HUES6 (cell line): ENCODE measurements around the gene KRTAP10-11.
"Not testable (repeated sequence)": the region's sequence is repeated elsewhere in the genome, so short reads cannot be mapped to it uniquely, and the experiment has no call there.

Source experiments
- H3K27ac ChIP-seq: 2 replicates; pipeline ENCODE4 v1.7.0; 2013; ENCODE audit warnings: low read depth, mild to moderate bottlenecking, low read length, inconsistent platforms
- H3K27me3 ChIP-seq: 2 replicates; pipeline ENCODE4 v1.6.1; 2013; ENCODE audit warnings: low read length; ENCODE audit not compliant: control insufficient read depth, insufficient read depth
- H3K36me3 ChIP-seq: 2 replicates; pipeline ENCODE4 v1.6.1; 2013; ENCODE audit warnings: low read length; ENCODE audit not compliant: control insufficient read depth, insufficient read depth
- H3K4me1 ChIP-seq: 2 replicates; pipeline ENCODE4 v1.6.1; 2013; ENCODE audit warnings: low read length; ENCODE audit not compliant: control insufficient read depth, insufficient read depth
- H3K4me3 ChIP-seq: 2 replicates; pipeline ENCODE4 v1.5.1; 2013; ENCODE audit warnings: low read depth, low read length
- H3K9ac ChIP-seq: one replicate; pipeline ENCODE4 v1.6.1; 2013; ENCODE audit warnings: mild to moderate bottlenecking, low read length
- H3K9me3 ChIP-seq: 2 replicates; pipeline ENCODE4 v1.6.1; 2013; ENCODE audit warnings: low read depth, low read length; ENCODE audit not compliant: control insufficient read depth, insufficient read depth

KRTAP10-11 gene

GRCh38 chr21:44627831-44628233 lies 18.4 kb upstream of the KRTAP10-11 start:
- not testable (repeated sequence) for H3K36me3 ChIP-seq, H3K4me3 ChIP-seq, H3K4me1 ChIP-seq, H3K9ac ChIP-seq, H3K27me3 ChIP-seq, H3K27ac ChIP-seq
- peaks cover 44% of the 10 kb centered on the region for H3K9me3 ChIP-seq

- H3K9me3 ChIP-seq, result peaks cover 34% of the 10 kb centered on the region
- H3K36me3 ChIP-seq, result no peaks in the 10 kb centered on the region
- no peak overlapping the region for H3K27ac ChIP-seq
- no peaks in the 10 kb centered on the region for H3K4me1 ChIP-seq
- H3K27me3 ChIP-seq, result no peaks in the 10 kb centered on the region
- no peak overlapping the region for H3K9ac ChIP-seq
- H3K4me3 ChIP-seq, result no peak overlapping the region
Observed at GRCh38 chr21:44628707-44629391, 17.4 kb upstream of the KRTAP10-11 start.

GRCh38 chr21:44630440-44630839 lies 15.8 kb upstream of the KRTAP10-11 start:
- Histone ChIP-seq H3K27me3 (no peaks in the 10 kb centered on the region), H3K9me3 (peaks cover 19% of the 10 kb centered on the region; the same call in 1 of the 2 replicates), H3K36me3 (no peaks in the 10 kb centered on the region), H3K27ac (no peak overlapping the region), H3K4me1 (no peaks in the 10 kb centered on the region), H3K9ac (no peak overlapping the region), H3K4me3 (no peak overlapping the region)

- Histone ChIP-seq H3K4me3 (no peak overlapping the region), H3K4me1 (peaks cover 4% of the 10 kb centered on the region; the same call in 1 of the 2 replicates)
Observed at GRCh38 chr21:44632067-44632466, 14.1 kb upstream of the KRTAP10-11 start.

GRCh38 chr21:44636209-44637017 lies 9.8 kb upstream of the KRTAP10-11 start:
- Histone ChIP-seq H3K27ac (no peak overlapping the region), H3K36me3 (no peaks in the 10 kb centered on the region), H3K27me3 (no peaks in the 10 kb centered on the region), H3K4me3 (no peak overlapping the region), H3K9me3 (peaks cover 15% of the 10 kb centered on the region), H3K9ac (no peak overlapping the region), H3K4me1 (peaks cover 10% of the 10 kb centered on the region; the same call in 1 of the 2 replicates)

More at GRCh38 chr21:44632067-44632466, 14.1 kb upstream of the KRTAP10-11 start:
- Histone ChIP-seq H3K36me3 (no peaks in the 10 kb centered on the region), H3K27me3 (no peaks in the 10 kb centered on the region), H3K27ac (no peak overlapping the region), H3K9ac (no peak overlapping the region), H3K9me3 (peaks cover 16% of the 10 kb centered on the region; the same call in 1 of the 2 replicates)

GRCh38 chr21:44637018-44637850 lies 9.0 kb upstream of the KRTAP10-11 start, which contains the start of gene KRTAP10-10:
TSS of gene KRTAP10-10 (plus strand) at chr21:44637356. CDS start at chr21:44637418, 62 bp downstream.
- Histone ChIP-seq H3K4me3 (no peak within 1 kb of the TSS), H3K27ac (no peak within 1 kb of the TSS), H3K27me3 (no peaks in the 10 kb centered on the region), H3K9me3 (peaks cover 11% of the 10 kb centered on the region), H3K36me3 (no peaks in the 10 kb centered on the region), H3K4me1 (peaks cover 10% of the 10 kb centered on the region; the same call in 1 of the 2 replicates), H3K9ac (no peak within 1 kb of the TSS)

GRCh38 chr21:44637851-44638348 lies 8.3 kb upstream of the KRTAP10-11 start:
- H3K27me3 ChIP-seq, H3K27ac ChIP-seq, H3K4me1 ChIP-seq, H3K4me3 ChIP-seq, H3K9me3 ChIP-seq, H3K36me3 ChIP-seq, H3K9ac ChIP-seq: not testable (repeated sequence)

- H3K27ac ChIP-seq, H3K36me3 ChIP-seq, H3K4me1 ChIP-seq, H3K27me3 ChIP-seq, H3K9ac ChIP-seq, H3K4me3 ChIP-seq: not testable (repeated sequence)
- H3K9me3 ChIP-seq, result peaks cover 12% of the 10 kb centered on the region
Observed at GRCh38 chr21:44638506-44639330, 7.5 kb upstream of the KRTAP10-11 start.

- Histone ChIP-seq H3K9ac (no peak overlapping the region), H3K4me3 (no peak overlapping the region), H3K9me3 (peaks cover 17% of the 10 kb centered on the region)
Observed at GRCh38 chr21:44639331-44639655, 6.9 kb upstream of the KRTAP10-11 start.

GRCh38 chr21:44640761-44641160 lies 5.5 kb upstream of the KRTAP10-11 start:
- peaks cover 23% of the 10 kb centered on the region for H3K9me3 ChIP-seq
- no peaks in the 10 kb centered on the region for H3K27me3 ChIP-seq
- H3K9ac ChIP-seq, result no peak overlapping the region
- H3K4me3 ChIP-seq, result no peak overlapping the region
- H3K36me3 ChIP-seq, result no peaks in the 10 kb centered on the region
- H3K27ac ChIP-seq, result no peak overlapping the region
- H3K4me1 ChIP-seq, result peaks cover 10% of the 10 kb centered on the region; the same call in 1 of the 2 replicates

More at GRCh38 chr21:44639331-44639655, 6.9 kb upstream of the KRTAP10-11 start:
- peaks cover 10% of the 10 kb centered on the region; the same call in 1 of the 2 replicates for H3K4me1 ChIP-seq
- H3K36me3 ChIP-seq, result no peaks in the 10 kb centered on the region
- no peak overlapping the region for H3K27ac ChIP-seq
- no peaks in the 10 kb centered on the region for H3K27me3 ChIP-seq
